Measurements from ENCODE around the gene RAMP3.
"Not testable (repeated sequence)": the region's sequence is repeated elsewhere in the genome, so short reads cannot be mapped to it uniquely, and the experiment has no call there.

RAMP3 gene

GRCh38 chr7:45157653-45158401 is at the start of gene RAMP3:
Gene RAMP3, plus strand, starts transcription at chr7:45157791. Its CDS starts 38 bp downstream, at chr7:45157829.
- no peak within 1 kb of the TSS for H3K4me3 ChIP-seq (replicated peaks; ENCODE audit: low read depth, low read length)
- no peak for TF ChIP-seq CTCF (IDR thresholded peaks at IDR 0.05; ENCODE audit: low read depth, low read length, missing control alignments)
- DNase-seq (ENCODE audit: extremely low read depth, low read depth): no peak

- no peak for TF ChIP-seq CTCF (IDR thresholded peaks at IDR 0.05; ENCODE audit: low read depth, low read length, missing control alignments)
- no peak for DNase-seq (ENCODE audit: extremely low read depth, low read depth)
- peak overlapping the region; percentile 31 for H3K4me3 ChIP-seq (replicated peaks; ENCODE audit: low read depth, low read length)
Observed at GRCh38 chr7:45108863-45109262, 48.7 kb upstream of the RAMP3 start.

GRCh38 chr7:45111298-45112223 is 46.0 kb upstream of the RAMP3 start, which contains the start of gene TBRG4:
Gene TBRG4, minus strand, starts transcription at chr7:45111697. Its CDS starts 2,460 bp downstream, at chr7:45109237.
- peak within 1 kb of the TSS; percentile 90 for H3K4me3 ChIP-seq (replicated peaks; ENCODE audit: low read depth, low read length)
- no peak for TF ChIP-seq CTCF (IDR thresholded peaks at IDR 0.05; ENCODE audit: low read depth, low read length, missing control alignments)
- DNase-seq (ENCODE audit: extremely low read depth, low read depth): peak; percentile 78

GRCh38 chr7:45112648-45113047 is 44.9 kb upstream of the RAMP3 start:
- no peak for TF ChIP-seq CTCF (IDR thresholded peaks at IDR 0.05; ENCODE audit: low read depth, low read length, missing control alignments)
- DNase-seq (ENCODE audit: extremely low read depth, low read depth): no peak
- H3K4me3 ChIP-seq (replicated peaks; ENCODE audit: low read depth, low read length): peak overlapping the region; percentile 90

DNA sequence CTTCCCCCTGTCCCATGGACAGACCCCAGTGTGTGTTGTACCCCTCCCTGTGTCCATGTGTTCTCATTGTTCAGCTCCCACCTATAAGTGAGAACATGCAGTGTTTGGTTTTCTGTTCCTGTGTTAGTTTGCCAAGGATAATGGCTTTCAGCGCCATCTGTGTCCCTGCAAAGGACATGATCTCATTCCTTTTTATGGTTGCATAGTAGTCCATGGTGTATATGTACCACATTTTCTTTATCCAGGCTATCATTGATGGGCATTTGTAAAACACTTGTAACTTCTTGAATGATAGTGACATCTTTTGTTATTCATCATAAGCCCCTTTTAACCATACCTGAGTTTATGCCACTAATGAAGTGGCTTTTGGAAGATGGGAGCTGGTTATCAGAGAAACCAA is 43.3 kb upstream of the RAMP3 start:
- not testable (repeated sequence) for H3K4me3 ChIP-seq (replicated peaks; ENCODE audit: low read depth, low read length); DNase-seq (ENCODE audit: extremely low read depth, low read depth)

- no peak overlapping the region for H3K4me3 ChIP-seq (replicated peaks; ENCODE audit: low read depth, low read length)
- no peak for DNase-seq (ENCODE audit: extremely low read depth, low read depth)
- no peak for TF ChIP-seq CTCF (IDR thresholded peaks at IDR 0.05; ENCODE audit: low read depth, low read length, missing control alignments)
Observed at GRCh38 chr7:45114926-45115325, 42.7 kb upstream of the RAMP3 start.

- DNase-seq (ENCODE audit: extremely low read depth, low read depth): no peak
- no peak for TF ChIP-seq CTCF (IDR thresholded peaks at IDR 0.05; ENCODE audit: low read depth, low read length, missing control alignments)
- no peak overlapping the region for H3K4me3 ChIP-seq (replicated peaks; ENCODE audit: low read depth, low read length)
Observed at GRCh38 chr7:45116048-45116447, 41.5 kb upstream of the RAMP3 start.
